Liver (tissue), 3 donors: ENCODE measurements around the gene TTC24.

Experiments used
- NR2F2 ChIP-seq: IDR thresholded peaks from 2 replicates; pipeline ENCODE4 v1.6.1; 2016; ENCODE audit warnings: antibody characterized with exemption
- REST ChIP-seq: IDR thresholded peaks from 2 replicates; pipeline ENCODE4 v1.6.1; 2016; ENCODE audit warnings: antibody characterized with exemption, mild to moderate bottlenecking
- TAF1 ChIP-seq: conservative IDR thresholded peaks from 2 replicates; pipeline ENCODE4 v1.6.1; 2016; ENCODE audit warnings: antibody characterized with exemption, mild to moderate bottlenecking
- TF ChIP-seq, protein P1 (sequence below): fragments of 150-350 bp; IDR thresholded peaks from 2 replicates; pipeline ENCODE4 v1.5.1; 2017; ENCODE audit warnings: improper control_type of control experiment, low read depth, low read length; ENCODE audit not compliant: missing input control
- TF ChIP-seq, protein P2 (sequence below): IDR thresholded peaks from 2 replicates; pipeline ENCODE4 v1.6.1; 2016; ENCODE audit warnings: antibody characterized with exemption
- donor health status: healthy.
- donor health status: healthy.

- TF ChIP-seq NR2F2 (no peak), TAF1 (no peak), REST (no peak)
- TF ChIP-seq, protein P1, sequence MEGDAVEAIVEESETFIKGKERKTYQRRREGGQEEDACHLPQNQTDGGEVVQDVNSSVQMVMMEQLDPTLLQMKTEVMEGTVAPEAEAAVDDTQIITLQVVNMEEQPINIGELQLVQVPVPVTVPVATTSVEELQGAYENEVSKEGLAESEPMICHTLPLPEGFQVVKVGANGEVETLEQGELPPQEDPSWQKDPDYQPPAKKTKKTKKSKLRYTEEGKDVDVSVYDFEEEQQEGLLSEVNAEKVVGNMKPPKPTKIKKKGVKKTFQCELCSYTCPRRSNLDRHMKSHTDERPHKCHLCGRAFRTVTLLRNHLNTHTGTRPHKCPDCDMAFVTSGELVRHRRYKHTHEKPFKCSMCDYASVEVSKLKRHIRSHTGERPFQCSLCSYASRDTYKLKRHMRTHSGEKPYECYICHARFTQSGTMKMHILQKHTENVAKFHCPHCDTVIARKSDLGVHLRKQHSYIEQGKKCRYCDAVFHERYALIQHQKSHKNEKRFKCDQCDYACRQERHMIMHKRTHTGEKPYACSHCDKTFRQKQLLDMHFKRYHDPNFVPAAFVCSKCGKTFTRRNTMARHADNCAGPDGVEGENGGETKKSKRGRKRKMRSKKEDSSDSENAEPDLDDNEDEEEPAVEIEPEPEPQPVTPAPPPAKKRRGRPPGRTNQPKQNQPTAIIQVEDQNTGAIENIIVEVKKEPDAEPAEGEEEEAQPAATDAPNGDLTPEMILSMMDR = no peak
- TF ChIP-seq, protein P2, sequence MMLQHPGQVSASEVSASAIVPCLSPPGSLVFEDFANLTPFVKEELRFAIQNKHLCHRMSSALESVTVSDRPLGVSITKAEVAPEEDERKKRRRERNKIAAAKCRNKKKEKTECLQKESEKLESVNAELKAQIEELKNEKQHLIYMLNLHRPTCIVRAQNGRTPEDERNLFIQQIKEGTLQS = no peak
Observed at GRCh38 chr1:156595016-156595415, 15.5 kb downstream of the TTC24 start.
